Pancreas (tissue), 10 donors: ENCODE results near the gene MED13. TPM values are rescaled to one million over a fixed set of nuclear protein-coding genes. Genes with fewer than 3 reads are reported as not detected.

Experiments
- ATAC-seq, 4 donors: fragments of 200-7000 bp; cut with Tn5 transposase; one replicate each; pipeline versions ENCODE4 v1.8.0 to v1.9.1; 2020; ENCODE audit warnings: mild to moderate bottlenecking in 4 of 4, moderate library complexity in 4 of 4
- DNase-seq, 6 donors: peaks; one replicate each; pipeline ENCODE4 v3.0.0-alpha.2; 2020
- FAIRE-seq: peaks from 2 replicates; lab custom pipeline; 2012; peaks lifted over from hg19 to GRCh38; lab: Jason Lieb, UNC
- H3K27ac ChIP-seq, 4 donors: fragments of 200-600 bp; sonication (generic); 1 replicate in 3 of 4; 2 replicates in 1 of 4; pipeline versions ENCODE4 v1.5.0 to v1.8.0; 2020
- H3K27me3 ChIP-seq, 4 donors: fragments of 200-600 bp; one replicate each; pipeline ENCODE4 v1.8.0; 2021
- H3K36me3 ChIP-seq, 3 donors: fragments of 200-600 bp; sonication (generic) in 1 of 3; one replicate each; pipeline versions ENCODE4 v1.5.0 to v1.8.0; 2020 to 2021
- H3K4me1 ChIP-seq, 3 donors: fragments of 200-600 bp; one replicate each; pipeline ENCODE4 v1.8.0; 2021
- H3K4me3 ChIP-seq, 4 donors: fragments of 200-600 bp; sonication (generic) in 2 of 4; one replicate each; pipeline versions ENCODE4 v1.5.0 to v1.8.0; 2020 to 2021
- H3K9me3 ChIP-seq, 4 donors: fragments of 200-600 bp; one replicate each; pipeline ENCODE4 v1.8.0; 2021
- whole genome bisulfite sequencing, 2 donors: extraction: QIAGEN DNeasy Blood & Tissue Kit; methylation state at CpG; one replicate each; pipeline ENCODE4 v1.1.7; 2013; 5-methylcytosine and 5-hydroxymethylcytosine counted together
- intact Hi-C, 3 donors: fragments of 100-400 bp; cut with DNase I; formaldehyde crosslinking; loops; one replicate each; pipeline versions ENCODE4 v1.11.1 to v1.14.2; 2022
- polyA plus RNA-seq, 2 donors: library from polyadenylated mRNA; stranded (reverse); fragments of 200-250 nt; gene quantifications; one replicate each; pipeline ENCODE4 v1.2.3, GENCODE V29; 2013
- total RNA-seq, 6 donors: library from RNA; stranded (reverse); fragmentation: NEBNext Ultra II Directional in 4 of 6; extraction: Animal tissue kit (Norgen Biotek cat#: 25700) in 4 of 6; gene quantifications; one replicate each; pipeline versions ENCODE4 v1.2.1 to v1.2.4, GENCODE V29; 2021 to 2023
- TF ChIP-seq, protein P1 (sequence below), 4 donors: fragments of 200-600 bp; sonication (generic) in 3 of 4; IDR thresholded peaks; one replicate each; pipeline versions ENCODE4 v1.5.0 to v1.8.0; 2021; ENCODE audit warnings: antibody characterized with exemption in 4 of 4
- donor health status: healthy with polysubstance abuse.
- donor health status: DM: no; HTN: no; CAD: no; lungs with moderate emphysema.
- donor health status: DM: no; HTN: no; CAD: no.
- donor health status: control.
- donor health status: control.
- donor health status: Bipolar disorder and iron deficiency.
- donor health status: DM: yes; HTN: yes; CAD: no.
- donor health status: DM: no; HTN: no; CAD: no.
- donor health status: DM: no; HTN: no; CAD: no.
- donor health status: DM: yes; HTN: yes; CAD: no.

Gene MED13
- total and polyA plus RNA-seq, 8 donors: 5.0 to 39.8 (median 27.6) TPM

DNA sequence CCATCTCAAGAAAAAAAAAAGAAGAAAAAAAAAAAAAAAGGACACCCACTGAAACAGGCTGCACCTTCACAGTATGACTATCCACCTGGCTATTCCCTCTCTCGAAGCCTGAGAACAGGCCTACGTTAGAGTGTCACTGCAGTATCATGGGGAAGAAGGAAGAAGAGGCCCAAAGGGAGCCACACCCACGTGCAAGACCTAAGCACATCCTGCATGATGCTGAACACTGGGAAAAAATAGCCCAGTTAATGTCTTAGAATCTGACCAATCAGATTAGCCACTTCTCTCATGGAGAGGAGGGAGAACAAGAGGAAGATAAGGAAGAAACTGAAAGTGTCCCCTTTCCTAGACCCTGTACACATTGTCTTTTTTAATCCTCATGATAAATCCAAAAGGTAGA, 19.5 kb upstream of the MED13 start:
- intact Hi-C loops: no loop called here
- ATAC-seq (no peak), FAIRE-seq (no peak), DNase-seq (no peak)
- no peaks in the 10 kb centered on the region for H3K9me3 ChIP-seq
- no peaks in the 10 kb centered on the region for H3K27me3 ChIP-seq
- peaks cover 0 to 4% (median under 1%) of the 10 kb centered on the region in 3 donors for H3K4me1 ChIP-seq
- no peak overlapping the region for H3K4me3 ChIP-seq
- TF ChIP-seq, protein P1, sequence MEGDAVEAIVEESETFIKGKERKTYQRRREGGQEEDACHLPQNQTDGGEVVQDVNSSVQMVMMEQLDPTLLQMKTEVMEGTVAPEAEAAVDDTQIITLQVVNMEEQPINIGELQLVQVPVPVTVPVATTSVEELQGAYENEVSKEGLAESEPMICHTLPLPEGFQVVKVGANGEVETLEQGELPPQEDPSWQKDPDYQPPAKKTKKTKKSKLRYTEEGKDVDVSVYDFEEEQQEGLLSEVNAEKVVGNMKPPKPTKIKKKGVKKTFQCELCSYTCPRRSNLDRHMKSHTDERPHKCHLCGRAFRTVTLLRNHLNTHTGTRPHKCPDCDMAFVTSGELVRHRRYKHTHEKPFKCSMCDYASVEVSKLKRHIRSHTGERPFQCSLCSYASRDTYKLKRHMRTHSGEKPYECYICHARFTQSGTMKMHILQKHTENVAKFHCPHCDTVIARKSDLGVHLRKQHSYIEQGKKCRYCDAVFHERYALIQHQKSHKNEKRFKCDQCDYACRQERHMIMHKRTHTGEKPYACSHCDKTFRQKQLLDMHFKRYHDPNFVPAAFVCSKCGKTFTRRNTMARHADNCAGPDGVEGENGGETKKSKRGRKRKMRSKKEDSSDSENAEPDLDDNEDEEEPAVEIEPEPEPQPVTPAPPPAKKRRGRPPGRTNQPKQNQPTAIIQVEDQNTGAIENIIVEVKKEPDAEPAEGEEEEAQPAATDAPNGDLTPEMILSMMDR (IDR thresholded peaks at IDR 0.05): no peak
- H3K36me3 ChIP-seq: no peaks in the 10 kb centered on the region
- 82 to 88% methylated on average over 3 of the region's 3 CpGs for WGBS, 2 donors
- no peak overlapping the region for H3K27ac ChIP-seq

DNA sequence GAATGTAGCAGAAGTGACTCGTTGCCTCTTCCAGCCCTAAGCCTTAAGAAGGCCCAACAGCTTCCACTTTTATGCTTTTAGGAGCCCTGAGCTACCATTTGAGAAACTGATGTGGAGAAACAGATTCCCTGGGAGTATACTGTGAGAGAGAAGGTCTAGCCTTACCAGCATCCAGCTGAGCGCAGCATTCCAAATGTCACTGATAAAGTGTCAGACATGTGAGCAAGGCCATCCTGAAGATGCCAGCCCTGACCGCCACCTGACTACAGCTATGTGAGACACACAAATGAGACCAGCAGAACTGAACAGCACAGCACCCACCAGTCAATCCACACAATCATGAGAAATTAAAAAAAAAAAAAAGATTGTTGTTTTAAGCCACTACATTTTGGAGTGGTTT, 18.6 kb upstream of the MED13 start:
- 91 to 98% methylated on average over 3 of the region's 3 CpGs for WGBS, 2 donors
- ATAC-seq: no peak
- no peak overlapping the region for H3K4me3 ChIP-seq
- no peak for DNase-seq
- intact Hi-C loops: no loop called here
- H3K9me3 ChIP-seq: no peaks in the 10 kb centered on the region
- TF ChIP-seq, protein P1 (IDR thresholded peaks at IDR 0.05): no peak
- no peaks in the 10 kb centered on the region for H3K27me3 ChIP-seq
- no peak for FAIRE-seq
- no peaks in the 10 kb centered on the region for H3K4me1 ChIP-seq
- no peaks in the 10 kb centered on the region for H3K36me3 ChIP-seq
- H3K27ac ChIP-seq: no peak overlapping the region

DNA sequence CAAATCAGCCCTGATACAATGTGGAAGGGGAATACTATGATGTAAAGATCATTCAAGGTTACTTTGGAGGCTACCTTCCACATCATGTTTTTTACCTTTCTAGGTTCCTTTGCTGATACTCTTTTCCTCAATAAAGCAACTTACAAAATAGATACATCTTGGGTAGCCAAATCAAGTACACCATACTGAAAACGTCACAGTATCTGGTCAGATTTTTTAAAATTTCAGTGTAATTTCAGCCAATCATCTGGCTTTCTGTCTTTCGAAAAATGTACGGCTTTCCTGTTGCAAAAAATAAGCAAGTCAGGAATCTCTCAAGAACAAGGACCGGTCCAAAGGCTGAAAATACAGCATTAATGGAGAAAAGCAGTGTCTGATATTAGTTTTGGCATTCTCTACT, 15.6 kb upstream of the MED13 start:
- no peak for ATAC-seq
- 90 to 93% methylated on average over 4 of the region's 4 CpGs for WGBS, 2 donors
- TF ChIP-seq, protein P1 (IDR thresholded peaks at IDR 0.05): no peak
- Histone ChIP-seq H3K36me3 (no peaks in the 10 kb centered on the region), H3K9me3 (no peaks in the 10 kb centered on the region), H3K4me1 (peaks cover 0 to 6% (median 0%) of the 10 kb centered on the region in 3 donors), H3K27me3 (no peaks in the 10 kb centered on the region), H3K4me3 (no peak overlapping the region), H3K27ac (no peak overlapping the region)
- no peak for DNase-seq
- FAIRE-seq: no peak
- intact Hi-C loops: no loop called here

DNA sequence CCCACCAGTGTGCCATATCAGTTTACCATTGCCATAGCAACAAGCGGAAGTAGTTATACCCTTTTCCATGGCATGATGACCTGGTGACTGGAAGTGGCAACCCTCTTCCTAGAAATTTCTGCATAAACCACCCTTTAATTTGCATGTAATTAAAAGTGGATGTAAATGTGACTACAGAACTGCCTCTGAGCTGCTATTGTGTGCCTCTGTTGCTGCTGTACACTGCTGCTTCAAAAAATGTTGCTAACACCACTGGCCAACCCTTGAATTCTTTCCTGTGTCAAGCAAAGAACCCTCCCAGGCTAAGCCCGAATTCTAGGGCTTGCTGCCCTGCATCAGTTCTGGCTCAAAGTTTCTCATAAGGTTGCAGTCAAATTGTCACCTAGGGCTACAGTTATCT, 12.9 kb upstream of the MED13 start:
- ATAC-seq: no peak
- H3K36me3 ChIP-seq: no peaks in the 10 kb centered on the region
- H3K4me1 ChIP-seq: peaks cover 0 to 6% (median 0%) of the 10 kb centered on the region in 3 donors
- DNase-seq: no peak
- WGBS, 2 donors: 67 to 74% methylated on average over 2 of the region's 2 CpGs
- H3K9me3 ChIP-seq: no peaks in the 10 kb centered on the region
- no peak overlapping the region for H3K27ac ChIP-seq
- intact Hi-C loops: no loop called here
- H3K27me3 ChIP-seq: no peaks in the 10 kb centered on the region
- H3K4me3 ChIP-seq: no peak overlapping the region
- no peak for FAIRE-seq
- TF ChIP-seq, protein P1 (IDR thresholded peaks at IDR 0.05): no peak

DNA sequence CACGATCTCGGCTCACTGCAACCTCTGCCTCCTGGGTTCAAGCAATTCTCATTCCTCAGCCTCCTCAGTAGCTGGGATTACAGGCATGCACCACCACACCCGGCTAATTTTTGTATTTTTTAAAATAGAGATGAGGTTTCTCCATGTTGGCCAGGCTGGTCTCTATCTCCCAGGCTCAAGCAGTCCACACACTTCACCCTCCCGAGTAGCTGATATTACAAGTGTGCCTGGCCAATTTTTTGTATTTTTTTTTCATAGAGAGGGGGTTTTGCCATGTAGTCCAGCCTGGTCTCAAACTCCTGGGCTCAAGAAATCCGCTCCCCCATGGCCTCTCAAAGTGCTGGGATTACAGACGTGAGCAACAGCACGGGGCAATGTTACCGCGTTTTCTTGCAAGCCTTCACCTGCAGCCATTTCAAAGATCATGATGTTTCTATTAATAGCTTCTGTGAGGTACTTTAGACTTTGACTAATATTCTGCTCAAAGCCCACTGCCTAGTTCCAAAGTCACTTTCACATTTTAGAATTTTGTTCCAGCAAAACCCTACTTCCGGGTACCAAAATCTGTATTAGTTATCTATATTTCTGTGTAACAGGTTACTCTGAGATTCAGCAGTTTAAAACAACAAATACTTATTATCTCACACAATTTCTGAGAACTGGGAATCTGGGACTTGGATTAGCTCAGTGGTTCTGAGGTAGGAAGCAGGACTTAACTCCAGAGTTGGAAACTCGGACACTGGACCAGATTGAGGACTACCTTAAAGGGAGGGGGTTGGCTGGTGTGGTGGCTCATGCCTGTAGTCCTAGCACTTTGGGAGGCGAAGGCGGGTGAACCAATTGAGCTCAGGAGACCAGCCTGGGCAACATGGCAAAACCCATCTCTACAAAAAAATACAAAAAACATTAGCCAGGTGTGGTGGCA, 12.0 kb upstream of the MED13 start:
- WGBS, 2 donors: 61 to 65% methylated on average over 13 of the region's 13 CpGs

More for the DNA sequence above, 12.0 kb upstream of the MED13 start:
- DNase-seq: no peak
- H3K9me3 ChIP-seq: no peaks in the 10 kb centered on the region
- H3K36me3 ChIP-seq: no peaks in the 10 kb centered on the region
- intact Hi-C loops: no loop called here
- H3K27ac ChIP-seq: no peak overlapping the region
- peak; percentile 34 to 72 (median 48) for ATAC-seq
- H3K4me1 ChIP-seq: peaks cover 0 to 6% (median 0%) of the 10 kb centered on the region in 3 donors
- H3K27me3 ChIP-seq: no peaks in the 10 kb centered on the region
- no peak for FAIRE-seq
- TF ChIP-seq, protein P1 (IDR thresholded peaks at IDR 0.05): no peak
- peak overlapping the region in 1 of 4 donors; percentile 2 for H3K4me3 ChIP-seq
